HG03196 (cell line): ENCODE measurements around the gene PTPRN2.
"Not testable (repeated sequence)": the region's sequence is repeated elsewhere in the genome, so short reads cannot be mapped to it uniquely, and the experiment has no call there.

Source experiments
- ATAC-seq: cut with Tn5 transposase; IDR thresholded peaks from one replicate; pipeline ENCODE4 v1.9.1; 2021; ENCODE audit not compliant: unreplicated experiment

PTPRN2 gene

GRCh38 chr7:157516311-157516710, 1071.3 kb downstream of the PTPRN2 start:
- no peak for ATAC-seq

- ATAC-seq: no peak
These were observed 1072.1 kb downstream of the PTPRN2 start for GRCh38 chr7:157515342-157516041.

- no peak for ATAC-seq
These were observed 1072.9 kb downstream of the PTPRN2 start for GRCh38 chr7:157514746-157515145.

GRCh38 chr7:157514306-157514705, 1073.3 kb downstream of the PTPRN2 start:
- ATAC-seq: no peak

GRCh38 chr7:157513682-157514081, 1073.9 kb downstream of the PTPRN2 start:
- ATAC-seq: no peak

- ATAC-seq: no peak
These were observed 1074.4 kb downstream of the PTPRN2 start for GRCh38 chr7:157513162-157513621.

GRCh38 chr7:157509226-157509625, 1078.4 kb downstream of the PTPRN2 start:
- no peak for ATAC-seq

GRCh38 chr7:157508477-157508881, 1079.1 kb downstream of the PTPRN2 start:
- ATAC-seq: no peak

- no peak for ATAC-seq
These were observed 1079.6 kb downstream of the PTPRN2 start for GRCh38 chr7:157507987-157508386.

GRCh38 chr7:157506268-157506667, 1081.4 kb downstream of the PTPRN2 start:
- ATAC-seq: no peak

GRCh38 chr7:157505646-157506045, 1082.0 kb downstream of the PTPRN2 start:
- ATAC-seq: no peak

- ATAC-seq: no peak
These were observed 1084.4 kb downstream of the PTPRN2 start for GRCh38 chr7:157503229-157503628.

GRCh38 chr7:157502701-157503111, 1084.9 kb downstream of the PTPRN2 start:
- no peak for ATAC-seq

- no peak for ATAC-seq
These were observed 1086.0 kb downstream of the PTPRN2 start for GRCh38 chr7:157501581-157501980.

- ATAC-seq: not testable (repeated sequence)
These were observed 1086.6 kb downstream of the PTPRN2 start for GRCh38 chr7:157500989-157501540.

- ATAC-seq: no peak
These were observed 1087.3 kb downstream of the PTPRN2 start for GRCh38 chr7:157500171-157500960.

GRCh38 chr7:157499835-157500153, 1087.8 kb downstream of the PTPRN2 start:
- no peak for ATAC-seq

GRCh38 chr7:157499121-157499834, 1088.3 kb downstream of the PTPRN2 start:
- ATAC-seq: no peak

GRCh38 chr7:157498657-157499056, 1089.0 kb downstream of the PTPRN2 start:
- no peak for ATAC-seq

- no peak for ATAC-seq
These were observed 1089.6 kb downstream of the PTPRN2 start for GRCh38 chr7:157497744-157498651.
